Testis (tissue), 2 donors: ENCODE data around the gene FXYD3.

Source experiments
- POLR2A ChIP-seq: fragments of 450-650 bp; IDR thresholded peaks from one replicate; pipeline ENCODE4 v1.6.1; 2017; ENCODE audit warnings: antibody characterized with exemption, mild to moderate bottlenecking, moderate library complexity
- TF ChIP-seq, protein P1 (sequence below), 3 experiments: fragments of 450-650 bp in 2 of 3; fragments of 200-600 bp in 1 of 3; sonication (generic) in 1 of 3; IDR thresholded peaks; one replicate each; pipeline ENCODE4 v1.5.1; 2016 to 2019; ENCODE audit warnings: antibody characterized with exemption in 3 of 3, mild to moderate bottlenecking in 2 of 3, moderate library complexity in 1 of 3

DNA sequence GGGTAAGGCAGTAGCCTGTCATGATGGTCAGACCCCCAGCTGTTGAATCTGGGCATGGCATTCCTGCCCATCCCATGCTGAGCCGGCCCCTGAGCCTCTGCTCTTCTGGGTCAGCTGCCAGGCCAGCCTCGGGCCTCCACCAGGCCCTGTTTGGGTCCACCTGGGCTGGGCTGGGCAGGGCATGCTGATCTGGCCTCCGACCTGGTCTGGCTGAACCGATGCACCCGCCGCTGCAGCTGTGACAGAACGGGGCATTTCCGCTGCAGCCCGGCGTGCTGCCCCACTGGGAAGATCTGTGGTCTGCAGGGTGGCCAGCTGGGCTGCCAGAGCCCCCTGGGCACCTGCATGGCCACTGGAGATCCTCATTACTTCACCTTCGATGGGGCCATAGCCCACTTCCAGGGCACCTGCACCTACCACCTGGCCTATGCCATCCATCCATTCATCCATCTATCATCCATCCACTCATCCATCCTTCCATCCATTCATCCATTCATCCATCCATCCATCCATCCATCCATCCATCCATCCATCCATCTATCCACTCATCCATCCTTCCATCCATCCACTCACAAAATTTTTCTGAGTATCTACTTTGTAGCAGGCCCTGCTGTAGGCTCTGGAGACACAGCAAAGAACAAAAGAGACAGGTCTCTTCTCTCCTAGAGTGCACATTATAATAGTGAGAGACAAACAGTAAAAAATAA lies 21.5 kb upstream of the FXYD3 start:
- TF ChIP-seq POLR2A, result no peak
- TF ChIP-seq, protein P1, sequence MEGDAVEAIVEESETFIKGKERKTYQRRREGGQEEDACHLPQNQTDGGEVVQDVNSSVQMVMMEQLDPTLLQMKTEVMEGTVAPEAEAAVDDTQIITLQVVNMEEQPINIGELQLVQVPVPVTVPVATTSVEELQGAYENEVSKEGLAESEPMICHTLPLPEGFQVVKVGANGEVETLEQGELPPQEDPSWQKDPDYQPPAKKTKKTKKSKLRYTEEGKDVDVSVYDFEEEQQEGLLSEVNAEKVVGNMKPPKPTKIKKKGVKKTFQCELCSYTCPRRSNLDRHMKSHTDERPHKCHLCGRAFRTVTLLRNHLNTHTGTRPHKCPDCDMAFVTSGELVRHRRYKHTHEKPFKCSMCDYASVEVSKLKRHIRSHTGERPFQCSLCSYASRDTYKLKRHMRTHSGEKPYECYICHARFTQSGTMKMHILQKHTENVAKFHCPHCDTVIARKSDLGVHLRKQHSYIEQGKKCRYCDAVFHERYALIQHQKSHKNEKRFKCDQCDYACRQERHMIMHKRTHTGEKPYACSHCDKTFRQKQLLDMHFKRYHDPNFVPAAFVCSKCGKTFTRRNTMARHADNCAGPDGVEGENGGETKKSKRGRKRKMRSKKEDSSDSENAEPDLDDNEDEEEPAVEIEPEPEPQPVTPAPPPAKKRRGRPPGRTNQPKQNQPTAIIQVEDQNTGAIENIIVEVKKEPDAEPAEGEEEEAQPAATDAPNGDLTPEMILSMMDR (IDR thresholded peaks at IDR 0.05), result no peak
